Right lobe of liver (tissue), 4 donors: ENCODE measurements around the gene MDFI.

ENCODE experiments used
- CTCF ChIP-seq, 4 donors: fragments of 200-600 bp in 3 of 4; fragments of 450-650 bp in 1 of 4; IDR thresholded peaks; one replicate each; pipeline versions ENCODE4 v1.5.1 to v1.8.0; 2016 to 2022; ENCODE audit warnings: antibody characterized with exemption in 4 of 4, mild to moderate bottlenecking in 2 of 4
- POLR2A ChIP-seq: fragments of 450-650 bp; IDR thresholded peaks from one replicate; pipeline ENCODE4 v1.6.1; 2017; ENCODE audit warnings: antibody characterized with exemption, mild to moderate bottlenecking
- donor health status: DM: no; HTN: no; CAD: no.
- donor health status: DM: no; HTN: no; CAD: no.
- donor health status: DM: no; HTN: yes; CAD: no.

GRCh38 chr6:41644297-41644879 lies 6.1 kb downstream of the MDFI start:
- TF ChIP-seq CTCF (IDR thresholded peaks at IDR 0.05) = no peak
- no peak for TF ChIP-seq POLR2A
